Measurements from ENCODE around the gene BRAF. TPM values are rescaled to one million over a fixed set of nuclear protein-coding genes. Genes with fewer than 3 reads are reported as not detected.
A peak's percentile ranks its signal among the peaks of the same experiment; 100 is the strongest.
"Not testable (repeated sequence)": the region's sequence is repeated elsewhere in the genome, so short reads cannot be mapped to it uniquely, and the experiment has no call there.

Gene BRAF
- total RNA-seq, 3 donors from 2014 or later (not counting 1 experiment from before 2014, with no cell fraction given) = 54.3 to 67.7 (median 64.1) TPM

DNA sequence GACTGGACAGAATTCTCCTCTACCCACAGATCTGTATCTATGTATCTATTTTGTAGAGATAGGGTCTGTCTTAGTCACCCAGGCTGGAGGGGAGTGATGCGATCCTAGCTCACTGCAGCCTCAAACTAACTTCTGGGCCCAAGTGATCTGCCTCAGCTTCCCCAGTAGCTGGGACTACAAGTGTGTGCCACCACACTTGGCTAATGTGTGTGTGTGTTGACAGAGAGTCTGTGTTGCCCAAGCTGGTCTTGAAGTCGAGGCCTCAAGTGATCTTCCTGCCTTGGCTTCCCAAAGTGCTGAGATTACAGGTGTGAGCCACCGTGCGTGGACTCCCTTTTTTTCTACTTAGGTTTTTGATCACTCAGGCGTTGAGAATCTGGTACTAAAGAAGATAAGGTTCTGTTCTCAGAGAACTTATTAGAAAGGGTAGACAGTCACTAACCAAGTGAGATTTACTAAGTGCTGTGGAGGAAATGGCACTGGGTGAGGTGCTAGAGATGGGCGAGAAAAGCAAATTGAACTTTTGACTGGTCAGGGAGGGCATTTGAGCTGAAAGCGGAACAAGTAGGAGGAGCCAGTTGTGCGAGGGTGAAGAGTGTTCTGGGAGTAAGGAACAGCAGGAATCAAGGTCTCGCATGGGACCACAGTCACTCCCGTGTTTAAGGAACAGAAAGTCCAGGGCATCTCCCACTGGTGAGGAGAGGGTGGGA, 210.2 kb downstream of the BRAF start:
- H3K27ac Mint-ChIP-seq = peak overlapping the region; percentile 70 to 80
- H3K27me3 Mint-ChIP-seq (ENCODE audit: low read depth in 2 of 2) = no peaks in the 10 kb centered on the region
- Histone ChIP-seq H3K4me1 (ENCODE audit: control insufficient read depth, insufficient read depth, low read length) (peaks cover 22% of the 10 kb centered on the region), H3K27ac (ENCODE audit: low read length) (peak overlapping the region; percentile 75), H3K27me3 (ENCODE audit: control insufficient read depth, insufficient read depth, low read length) (no peaks in the 10 kb centered on the region), H3K36me3 (ENCODE audit: control insufficient read depth, insufficient read depth, low read length) (no peaks in the 10 kb centered on the region), H3K9me3 (ENCODE audit: control insufficient read depth, insufficient read depth, low read length) (no peaks in the 10 kb centered on the region), H3K4me3 (ENCODE audit: low read length) (no peak overlapping the region)
- peak in 1 of 2 donors; percentile 48 for DNase-seq
- peaks cover 42 to 46% of the 10 kb centered on the region in 2 donors for H3K4me1 Mint-ChIP-seq
- TF ChIP-seq CTCF (IDR thresholded peaks at IDR 0.05) = no peak
- ATAC-seq = peak; percentile 94 to 99 (median 98)
- 50% methylated on average over 10 of the region's 10 CpGs for WGBS (ENCODE audit: insufficient coverage)
- no peaks in the 10 kb centered on the region for H3K36me3 Mint-ChIP-seq
- intact Hi-C loops (cut with micrococcal nuclease) = loop anchor here (5.0 kb wide), 1 partner anchor 298 kb away; the partner anchor contains the start of gene MRPS33
- H3K4me3 Mint-ChIP-seq = peak overlapping the region; percentile 78
- H3K9me3 Mint-ChIP-seq = no peaks in the 10 kb centered on the region

DNA sequence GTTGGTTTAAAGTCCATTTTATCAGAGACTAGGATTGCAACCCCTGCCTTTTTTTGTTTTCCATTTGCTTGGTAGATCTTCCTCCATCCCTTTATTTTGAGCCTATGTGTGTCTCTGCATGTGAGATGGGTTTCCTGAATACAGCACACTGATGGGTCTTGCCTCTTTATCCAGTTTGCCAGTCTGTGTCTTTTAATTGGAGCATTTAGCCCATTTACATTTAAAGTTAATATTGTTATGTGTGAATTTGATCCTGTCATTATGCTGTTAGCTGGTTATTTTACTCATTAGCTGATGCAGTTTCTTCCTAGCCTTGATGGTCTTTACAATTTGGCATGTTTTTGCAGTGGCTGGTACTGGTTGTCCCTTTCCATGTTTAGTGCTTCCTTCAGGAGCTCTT, 212.3 kb downstream of the BRAF start:
- H3K4me3 ChIP-seq (ENCODE audit: low read length); H3K27me3 ChIP-seq (ENCODE audit: control insufficient read depth, insufficient read depth, low read length); H3K9me3 ChIP-seq (ENCODE audit: control insufficient read depth, insufficient read depth, low read length); DNase-seq; H3K36me3 ChIP-seq (ENCODE audit: control insufficient read depth, insufficient read depth, low read length); H3K27ac ChIP-seq (ENCODE audit: low read length); intact Hi-C loops (cut with micrococcal nuclease); H3K9me3 Mint-ChIP-seq; H3K36me3 Mint-ChIP-seq; H3K27me3 Mint-ChIP-seq (ENCODE audit: low read depth in 2 of 2); ATAC-seq: not testable (repeated sequence)
- H3K4me1 ChIP-seq (ENCODE audit: control insufficient read depth, insufficient read depth, low read length) = peaks cover 22% of the 10 kb centered on the region
- H3K27ac Mint-ChIP-seq = peak overlapping the region in 1 of 2 donors; percentile 70
- peaks cover 37% of the 10 kb centered on the region in 2 donors for H3K4me1 Mint-ChIP-seq
- peak overlapping the region; percentile 25 for H3K4me3 Mint-ChIP-seq

- H3K27me3 ChIP-seq (ENCODE audit: control insufficient read depth, insufficient read depth, low read length); H3K4me1 ChIP-seq (ENCODE audit: control insufficient read depth, insufficient read depth, low read length); H3K4me3 Mint-ChIP-seq; H3K36me3 Mint-ChIP-seq; DNase-seq; H3K27me3 Mint-ChIP-seq (ENCODE audit: low read depth in 2 of 2); H3K9me3 Mint-ChIP-seq; H3K27ac ChIP-seq (ENCODE audit: low read length); H3K9me3 ChIP-seq (ENCODE audit: control insufficient read depth, insufficient read depth, low read length); ATAC-seq; H3K27ac Mint-ChIP-seq; intact Hi-C loops (cut with micrococcal nuclease); H3K4me3 ChIP-seq (ENCODE audit: low read length): not testable (repeated sequence)
- H3K36me3 ChIP-seq (ENCODE audit: control insufficient read depth, insufficient read depth, low read length) = peaks cover 12% of the 10 kb centered on the region
- 95% methylated on average over 4 of the region's 4 CpGs for WGBS (ENCODE audit: insufficient coverage)
- H3K4me1 Mint-ChIP-seq = peaks cover 9 to 20% of the 10 kb centered on the region in 2 donors
These were observed 216.0 kb downstream of the BRAF start for GRCh38 chr7:140708764-140709163.

DNA sequence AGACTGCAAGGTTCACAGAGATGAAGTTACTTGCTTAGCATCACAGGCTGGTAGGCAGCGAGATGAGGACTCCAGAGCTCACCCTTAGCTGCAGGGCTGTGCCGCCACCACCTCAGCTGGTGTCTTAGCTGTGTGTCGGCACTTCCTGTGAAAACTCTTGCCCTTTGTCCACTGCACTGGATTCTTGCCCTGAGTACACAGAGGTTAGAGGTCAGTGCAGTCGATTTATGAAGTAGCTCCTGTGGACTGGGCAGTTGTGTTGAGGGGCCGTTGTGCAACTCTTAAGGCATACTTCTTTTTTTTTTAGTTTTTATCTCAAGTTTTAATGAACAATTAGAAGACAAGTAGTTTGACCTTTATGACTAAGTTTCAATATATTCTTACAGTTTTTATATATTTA, 217.6 kb downstream of the BRAF start:
- H3K36me3 Mint-ChIP-seq = no peaks in the 10 kb centered on the region
- DNase-seq = no peak
- peaks cover 7 to 16% of the 10 kb centered on the region in 2 donors for H3K4me1 Mint-ChIP-seq
- H3K27me3 Mint-ChIP-seq (ENCODE audit: low read depth in 2 of 2) = no peaks in the 10 kb centered on the region
- no peak overlapping the region for H3K4me3 Mint-ChIP-seq
- TF ChIP-seq CTCF (IDR thresholded peaks at IDR 0.05) = no peak
- H3K9me3 Mint-ChIP-seq = no peaks in the 10 kb centered on the region
- Histone ChIP-seq H3K9me3 (ENCODE audit: control insufficient read depth, insufficient read depth, low read length) (no peaks in the 10 kb centered on the region), H3K4me3 (ENCODE audit: low read length) (no peak overlapping the region), H3K4me1 (ENCODE audit: control insufficient read depth, insufficient read depth, low read length) (no peaks in the 10 kb centered on the region), H3K27me3 (ENCODE audit: control insufficient read depth, insufficient read depth, low read length) (no peaks in the 10 kb centered on the region), H3K36me3 (ENCODE audit: control insufficient read depth, insufficient read depth, low read length) (peaks cover 18% of the 10 kb centered on the region), H3K27ac (ENCODE audit: low read length) (no peak overlapping the region)
- WGBS (ENCODE audit: insufficient coverage) = 91% methylated on average over 4 of the region's 5 CpGs
- no peak for ATAC-seq
- H3K27ac Mint-ChIP-seq = no peak overlapping the region
- intact Hi-C loops (cut with micrococcal nuclease) = no loop called here
